ENCODE measurements around the gene SBF1.

The SBF1 gene

GRCh38 chr22:50396751-50397370 is 78.0 kb downstream of the SBF1 start:
- DNase-seq = no peak

All from stimulated activated CD4-positive, alpha-beta T cell treated with anti-CD3 and anti-CD28 coated beads, Interleukin-4, amount 100 ng/mL, for 1 hour (primary cell).